Measurements from ENCODE around the gene INPP1.

Gene INPP1

DNA sequence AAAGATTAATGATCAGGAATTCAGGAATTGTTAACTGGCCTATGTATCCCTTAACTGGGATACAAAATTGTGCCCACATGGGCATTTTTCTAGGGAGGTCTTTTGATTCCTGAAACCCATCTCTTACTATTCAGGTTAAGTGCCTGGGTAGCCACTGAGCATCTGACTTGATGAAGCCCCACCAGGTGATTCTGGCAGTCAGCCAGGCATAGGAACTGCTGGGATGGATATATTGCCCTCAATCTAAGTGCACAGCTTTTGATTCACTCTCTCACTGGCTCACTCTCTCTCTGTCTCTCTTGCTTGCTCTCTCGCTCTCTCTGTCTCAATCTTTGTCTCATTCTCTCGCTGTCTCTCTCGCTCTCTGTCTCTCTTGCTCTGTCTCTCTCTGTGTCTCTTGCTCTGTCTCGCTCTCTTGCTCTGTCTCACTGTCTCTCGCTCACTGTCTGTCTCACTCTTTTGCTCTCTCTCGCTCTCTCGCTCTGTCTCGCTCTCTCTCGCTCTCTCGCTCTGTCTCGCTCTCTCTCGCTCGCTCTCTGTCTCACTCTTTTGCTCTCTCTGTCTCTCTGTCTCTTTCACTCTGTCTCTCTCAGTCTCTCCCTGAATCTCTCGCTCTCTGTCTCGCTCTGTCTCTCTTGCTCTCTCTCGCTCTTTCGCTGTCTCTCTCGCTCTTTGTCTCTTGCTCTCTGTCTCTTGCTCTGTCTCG is 22.3 kb downstream of the INPP1 start:
- peaks cover 13% of the 10 kb centered on the region for H3K4me1 Mint-ChIP-seq (ENCODE audit: low read depth)
- H3K4me3 Mint-ChIP-seq = no peak overlapping the region
- H3K36me3 Mint-ChIP-seq (ENCODE audit: low read depth) = peaks cover 20% of the 10 kb centered on the region
- H3K9me3 Mint-ChIP-seq = no peaks in the 10 kb centered on the region
- no peak overlapping the region for H3K27ac Mint-ChIP-seq
- no peaks in the 10 kb centered on the region for H3K27me3 Mint-ChIP-seq

DNA sequence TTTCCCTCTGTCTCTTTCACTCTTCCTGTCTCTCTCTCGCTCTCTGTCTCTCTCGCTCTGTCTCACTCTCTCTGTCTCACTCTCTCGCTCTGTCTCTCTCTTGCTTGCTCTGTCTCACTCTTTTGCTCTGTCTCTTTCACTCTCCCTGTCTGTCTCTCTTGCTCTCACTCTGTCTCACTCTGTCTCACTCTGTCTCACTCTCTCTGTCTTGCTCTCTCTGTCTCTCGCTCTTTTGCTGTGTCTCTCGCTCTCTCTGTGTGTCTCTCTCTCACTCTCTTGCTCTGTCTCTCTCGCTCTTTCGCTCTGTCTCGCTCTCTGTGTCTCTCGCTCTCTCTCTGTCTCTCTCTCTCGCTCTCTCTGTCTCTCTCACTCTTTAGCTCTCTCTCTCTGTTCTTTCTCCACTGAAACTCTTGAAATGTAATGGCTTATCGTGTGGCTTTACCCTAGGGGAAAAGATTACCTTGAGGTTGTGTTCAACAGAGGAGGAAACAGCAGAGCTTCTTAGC is 22.9 kb downstream of the INPP1 start:
- Mint-ChIP-seq H3K4me1 (ENCODE audit: low read depth) (peaks cover 7% of the 10 kb centered on the region), H3K27ac (no peak overlapping the region), H3K36me3 (ENCODE audit: low read depth) (peaks cover 20% of the 10 kb centered on the region), H3K27me3 (no peaks in the 10 kb centered on the region), H3K9me3 (no peaks in the 10 kb centered on the region), H3K4me3 (no peak overlapping the region)

DNA sequence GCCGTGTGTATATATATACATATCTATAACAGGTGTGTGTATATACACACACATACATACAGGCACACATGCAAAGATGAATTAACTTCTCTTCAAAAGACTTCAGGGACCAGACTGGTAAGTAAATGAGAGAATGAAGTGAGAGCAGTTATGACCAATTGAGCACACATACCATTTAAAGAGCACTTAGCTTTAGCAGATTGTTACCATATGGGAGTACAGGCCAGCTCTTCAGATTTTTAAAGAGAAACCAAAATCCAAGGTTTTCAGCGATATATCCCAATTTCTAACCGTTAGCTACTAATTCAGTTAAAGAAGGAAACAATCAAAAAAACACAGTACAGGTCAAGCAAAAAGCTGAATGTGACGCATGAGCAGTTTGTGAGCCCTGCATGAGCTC is 23.7 kb downstream of the INPP1 start:
- Mint-ChIP-seq H3K9me3 (no peaks in the 10 kb centered on the region), H3K4me1 (ENCODE audit: low read depth) (peaks cover 3% of the 10 kb centered on the region), H3K27ac (no peak overlapping the region), H3K36me3 (ENCODE audit: low read depth) (peaks cover 18% of the 10 kb centered on the region), H3K4me3 (no peak overlapping the region), H3K27me3 (no peaks in the 10 kb centered on the region)

DNA sequence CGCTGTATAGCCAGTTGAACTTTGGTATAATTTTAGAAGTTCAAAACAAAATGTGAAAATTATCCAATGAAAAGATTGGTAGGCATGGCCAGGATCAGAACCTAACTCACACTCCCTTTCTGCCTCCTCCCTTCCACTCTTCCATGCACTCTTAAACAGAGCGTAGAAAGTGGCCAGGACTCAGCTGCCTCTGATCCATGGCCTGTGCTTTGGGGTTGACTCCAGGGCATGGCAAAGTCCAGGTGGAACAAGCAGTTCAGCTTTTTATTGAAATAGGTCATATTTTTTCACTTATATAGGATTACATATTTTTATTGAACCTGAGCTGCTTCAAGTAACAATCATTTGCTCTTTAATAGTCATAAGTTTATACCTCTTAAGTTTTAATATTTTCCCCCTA is 26.2 kb downstream of the INPP1 start:
- Mint-ChIP-seq H3K9me3 (no peaks in the 10 kb centered on the region), H3K27ac (no peak overlapping the region), H3K27me3 (no peaks in the 10 kb centered on the region), H3K36me3 (ENCODE audit: low read depth) (peaks cover 16% of the 10 kb centered on the region), H3K4me1 (ENCODE audit: low read depth) (no peaks in the 10 kb centered on the region), H3K4me3 (no peak overlapping the region)

DNA sequence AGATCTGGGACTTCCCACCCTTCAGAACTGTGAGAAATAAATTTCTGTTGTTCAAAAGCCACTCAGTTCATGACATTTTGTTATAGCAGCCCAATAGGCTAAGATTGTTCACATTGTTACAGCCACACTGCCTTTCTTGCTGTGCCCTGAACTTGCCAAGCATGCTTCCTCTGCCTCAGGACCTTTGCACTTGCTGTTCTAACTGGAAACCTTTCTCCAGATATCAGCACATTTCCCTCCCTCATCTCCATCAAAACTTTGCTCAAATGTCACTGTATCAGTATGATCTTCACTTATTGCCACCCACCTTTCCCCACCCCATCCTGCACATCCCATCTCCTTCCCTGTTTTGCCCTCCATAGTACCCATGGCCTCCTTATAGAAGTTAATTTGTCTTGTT is 32.7 kb downstream of the INPP1 start:
- no peaks in the 10 kb centered on the region for H3K27me3 Mint-ChIP-seq
- no peak overlapping the region for H3K4me3 Mint-ChIP-seq
- H3K27ac Mint-ChIP-seq = no peak overlapping the region
- no peaks in the 10 kb centered on the region for H3K9me3 Mint-ChIP-seq
- H3K36me3 Mint-ChIP-seq (ENCODE audit: low read depth) = no peaks in the 10 kb centered on the region
- no peaks in the 10 kb centered on the region for H3K4me1 Mint-ChIP-seq (ENCODE audit: low read depth)

DNA sequence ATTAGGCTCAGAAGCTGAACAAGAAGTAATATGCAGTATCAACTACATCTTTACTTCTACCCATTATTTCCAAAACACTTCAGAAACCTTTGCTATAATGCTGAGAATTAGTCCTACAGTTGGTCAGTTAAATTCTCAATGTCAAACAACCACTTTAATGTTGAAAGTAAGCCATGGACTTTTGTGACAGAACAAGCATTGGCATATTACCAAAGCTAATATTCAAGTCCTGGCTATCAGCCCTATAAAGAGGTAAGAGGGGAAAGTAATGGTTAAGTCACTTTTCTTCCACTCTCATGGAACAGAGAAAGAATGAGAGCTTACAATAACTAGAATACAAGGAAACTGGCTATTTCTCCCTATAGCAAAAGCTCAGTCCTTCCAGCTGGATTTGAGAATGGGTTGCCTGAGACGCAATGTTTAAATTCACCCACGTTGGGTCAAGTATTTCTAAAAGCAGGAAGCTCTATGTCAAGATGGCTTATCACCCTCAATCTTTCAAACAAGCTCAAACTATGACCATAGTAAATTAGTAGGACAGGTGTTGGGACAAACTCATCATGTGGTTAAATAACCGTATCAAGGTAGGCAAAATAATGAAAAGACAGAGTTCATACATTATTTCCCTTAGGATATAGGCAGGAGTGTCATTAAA is 33.3 kb downstream of the INPP1 start:
- Mint-ChIP-seq H3K4me3 (no peak overlapping the region), H3K4me1 (ENCODE audit: low read depth) (no peaks in the 10 kb centered on the region), H3K9me3 (no peaks in the 10 kb centered on the region), H3K36me3 (ENCODE audit: low read depth) (no peaks in the 10 kb centered on the region), H3K27ac (no peak overlapping the region), H3K27me3 (no peaks in the 10 kb centered on the region)

DNA sequence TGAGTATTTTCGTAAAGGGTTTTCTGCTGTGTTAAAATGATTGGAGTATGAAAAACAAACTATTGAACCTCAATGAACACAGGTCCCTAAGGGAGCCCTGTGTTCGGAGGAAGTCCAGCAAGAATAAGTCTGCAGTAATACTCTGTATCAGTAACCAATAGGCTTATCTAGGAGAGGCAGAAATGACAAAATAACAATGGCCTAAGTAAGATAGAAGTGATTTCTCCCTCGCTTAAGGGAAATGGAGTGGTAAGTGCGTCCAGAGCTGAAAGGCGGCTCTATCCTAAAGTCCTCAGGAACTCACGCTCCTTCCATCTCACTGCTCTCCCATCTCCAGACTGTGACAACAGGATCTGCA is 35.5 kb downstream of the INPP1 start:
- no peaks in the 10 kb centered on the region for H3K9me3 Mint-ChIP-seq
- H3K27ac Mint-ChIP-seq = no peak overlapping the region
- no peak overlapping the region for H3K4me3 Mint-ChIP-seq
- peaks cover 5% of the 10 kb centered on the region for H3K4me1 Mint-ChIP-seq (ENCODE audit: low read depth)
- no peaks in the 10 kb centered on the region for H3K27me3 Mint-ChIP-seq
- H3K36me3 Mint-ChIP-seq (ENCODE audit: low read depth) = no peaks in the 10 kb centered on the region

DNA sequence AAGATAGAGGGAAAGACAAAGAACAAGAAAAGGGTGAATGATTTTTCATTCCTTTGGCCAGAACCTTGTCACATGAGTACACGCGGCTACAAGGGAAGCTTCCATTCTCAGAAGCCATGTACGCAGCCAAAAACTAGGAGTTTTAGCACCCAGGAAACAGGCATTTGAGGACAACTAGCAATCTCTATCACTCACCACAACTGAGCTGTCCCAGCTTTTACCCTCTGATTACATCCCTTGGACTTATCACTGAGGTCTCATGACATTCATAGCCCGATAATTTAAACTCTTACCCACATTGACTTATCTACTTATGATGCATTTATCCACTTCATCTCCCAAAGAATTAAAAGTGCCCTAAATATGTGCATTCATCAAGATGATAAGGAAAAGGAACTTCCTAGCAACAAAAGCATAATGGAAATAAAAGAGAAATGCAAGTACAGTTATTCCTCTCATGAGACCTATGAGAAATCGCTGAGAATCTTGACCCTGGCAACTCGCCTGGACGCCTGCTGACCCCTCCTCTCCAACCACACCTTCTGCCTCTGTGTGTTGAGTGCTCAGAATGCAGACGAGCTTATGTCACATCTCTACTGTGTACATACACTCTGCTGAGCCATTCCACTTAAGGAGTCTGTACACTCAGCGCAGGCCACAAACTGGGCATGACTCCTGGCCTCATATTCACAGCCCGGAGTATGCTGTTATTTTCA is 36.0 kb downstream of the INPP1 start:
- Mint-ChIP-seq H3K27me3 (no peaks in the 10 kb centered on the region), H3K36me3 (ENCODE audit: low read depth) (no peaks in the 10 kb centered on the region), H3K27ac (no peak overlapping the region), H3K4me3 (no peak overlapping the region), H3K4me1 (ENCODE audit: low read depth) (peaks cover 5% of the 10 kb centered on the region), H3K9me3 (no peaks in the 10 kb centered on the region)

DNA sequence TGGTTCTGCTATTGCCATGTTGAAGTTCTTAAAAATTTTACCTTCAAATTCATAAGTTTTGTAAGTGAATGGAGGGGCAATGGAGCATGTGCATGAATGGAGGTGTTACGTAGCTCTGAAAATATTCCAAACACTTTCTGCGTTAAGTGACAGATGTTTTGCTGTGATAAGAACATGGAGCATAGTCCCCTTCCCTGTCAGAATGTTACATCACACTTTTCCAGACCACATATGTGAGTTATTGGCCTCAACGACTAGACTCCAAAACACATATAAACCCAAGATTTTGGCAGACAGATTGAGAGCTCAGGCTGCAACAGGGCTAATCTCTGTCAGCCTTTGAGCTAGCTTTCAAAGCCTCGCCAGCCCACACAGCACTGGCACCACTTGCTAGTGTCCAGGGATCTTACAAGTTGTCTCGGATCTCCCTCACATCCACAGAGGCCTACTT is 37.6 kb downstream of the INPP1 start:
- peaks cover 5% of the 10 kb centered on the region for H3K4me1 Mint-ChIP-seq (ENCODE audit: low read depth)
- H3K4me3 Mint-ChIP-seq = no peak overlapping the region
- no peaks in the 10 kb centered on the region for H3K27me3 Mint-ChIP-seq
- H3K36me3 Mint-ChIP-seq (ENCODE audit: low read depth) = no peaks in the 10 kb centered on the region
- no peak overlapping the region for H3K27ac Mint-ChIP-seq
- H3K9me3 Mint-ChIP-seq = no peaks in the 10 kb centered on the region

DNA sequence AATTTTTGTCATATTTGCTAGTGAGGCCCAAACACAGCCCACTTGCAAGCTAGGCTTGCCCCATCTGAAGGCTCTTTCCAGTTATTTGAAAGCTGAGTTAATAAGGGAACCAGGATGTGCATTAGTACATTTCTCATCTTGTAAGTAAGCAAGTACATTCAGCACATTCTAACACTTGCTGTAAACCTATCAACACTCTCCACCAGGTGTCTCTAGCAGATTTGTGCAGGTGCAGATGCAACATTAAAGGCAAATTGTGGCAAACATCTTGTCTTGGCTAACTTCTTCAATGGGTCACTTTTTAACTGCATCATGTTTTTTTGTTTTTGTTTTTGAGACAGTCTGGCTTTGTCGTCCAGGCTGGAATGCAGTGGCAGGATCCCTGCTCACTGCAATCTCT is 39.5 kb downstream of the INPP1 start:
- Mint-ChIP-seq H3K27me3 (no peaks in the 10 kb centered on the region), H3K27ac (no peak overlapping the region), H3K4me3 (no peak overlapping the region), H3K9me3 (no peaks in the 10 kb centered on the region), H3K36me3 (ENCODE audit: low read depth) (no peaks in the 10 kb centered on the region), H3K4me1 (ENCODE audit: low read depth) (peaks cover 5% of the 10 kb centered on the region)

DNA sequence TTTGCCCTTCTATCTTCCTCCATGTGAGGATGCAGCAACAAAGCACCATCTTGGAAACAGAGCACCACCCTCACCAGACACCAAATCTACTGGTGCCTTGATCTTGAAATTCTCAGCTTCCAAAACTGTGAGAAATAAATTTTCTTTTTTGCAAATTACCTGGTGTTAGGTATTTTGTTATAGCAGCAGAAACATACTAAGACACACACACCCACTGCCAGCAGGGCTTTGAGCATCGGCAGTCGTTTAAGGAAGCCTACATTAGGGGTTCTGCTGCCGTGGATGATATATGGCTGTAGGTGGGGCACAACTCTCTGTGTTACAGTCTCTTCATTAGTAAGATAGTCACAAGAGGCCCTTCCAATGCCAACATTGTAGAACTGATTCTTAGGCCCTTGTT is 44.0 kb downstream of the INPP1 start:
- peaks cover 5% of the 10 kb centered on the region for H3K4me1 Mint-ChIP-seq (ENCODE audit: low read depth)
- no peak overlapping the region for H3K27ac Mint-ChIP-seq
- H3K27me3 Mint-ChIP-seq = no peaks in the 10 kb centered on the region
- H3K4me3 Mint-ChIP-seq = no peak overlapping the region
- H3K36me3 Mint-ChIP-seq (ENCODE audit: low read depth) = no peaks in the 10 kb centered on the region
- no peaks in the 10 kb centered on the region for H3K9me3 Mint-ChIP-seq

DNA sequence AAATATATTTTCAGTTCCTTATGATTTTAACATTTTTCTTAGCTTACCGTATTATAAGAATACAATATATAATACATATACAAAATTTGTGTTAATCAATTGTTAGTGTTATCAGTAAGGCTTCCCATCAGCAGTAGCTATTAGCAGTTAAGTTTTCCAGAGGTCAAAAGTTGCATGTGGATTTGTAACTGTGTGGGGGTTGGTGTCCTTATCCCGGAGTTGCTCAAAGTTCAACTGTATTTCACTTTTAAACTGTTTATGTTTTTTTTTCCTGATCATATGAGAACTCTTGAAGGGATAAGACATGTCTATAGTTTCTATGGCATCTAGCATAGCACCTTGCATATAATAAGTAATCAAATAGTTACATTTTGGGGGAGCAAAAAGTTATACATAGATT is 52.9 kb downstream of the INPP1 start:
- H3K4me1 Mint-ChIP-seq (ENCODE audit: low read depth) = no peaks in the 10 kb centered on the region
- H3K4me3 Mint-ChIP-seq = no peak overlapping the region
- no peaks in the 10 kb centered on the region for H3K36me3 Mint-ChIP-seq (ENCODE audit: low read depth)
- no peaks in the 10 kb centered on the region for H3K27me3 Mint-ChIP-seq
- H3K27ac Mint-ChIP-seq = no peak overlapping the region
- no peaks in the 10 kb centered on the region for H3K9me3 Mint-ChIP-seq

DNA sequence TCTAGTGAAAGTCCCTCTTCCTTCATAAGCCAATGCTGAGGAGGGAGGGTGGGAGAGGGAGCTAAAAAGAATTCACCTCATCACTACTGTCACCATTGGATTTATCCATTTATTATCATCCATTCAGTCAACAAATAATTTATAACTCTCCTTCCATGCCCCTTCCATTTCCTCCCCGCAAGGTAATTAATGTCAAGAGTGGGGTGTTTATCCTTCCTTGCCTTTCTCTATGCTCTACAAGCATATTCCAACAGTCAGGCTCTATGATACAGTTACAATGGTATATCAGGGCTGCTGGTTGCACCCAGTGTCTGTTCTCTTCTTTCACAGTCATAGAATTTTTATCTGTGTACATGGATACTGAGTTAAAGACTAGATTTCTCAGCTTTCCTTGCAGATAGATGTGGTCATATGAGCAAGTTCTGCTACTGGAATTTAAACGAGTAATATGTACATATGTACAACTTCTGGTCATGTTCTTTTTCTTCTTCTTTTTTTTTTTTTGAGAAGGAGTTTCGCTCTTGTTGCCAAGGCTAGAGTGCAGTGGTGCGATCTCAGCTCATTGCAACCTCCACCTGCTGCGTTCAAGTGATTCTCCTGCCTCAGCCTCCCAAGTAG is 59.7 kb downstream of the INPP1 start:
- H3K27me3 Mint-ChIP-seq = no peaks in the 10 kb centered on the region
- H3K4me1 Mint-ChIP-seq (ENCODE audit: low read depth) = no peaks in the 10 kb centered on the region
- no peaks in the 10 kb centered on the region for H3K36me3 Mint-ChIP-seq (ENCODE audit: low read depth)
- H3K27ac Mint-ChIP-seq = no peak overlapping the region
- H3K4me3 Mint-ChIP-seq = no peak overlapping the region
- peaks cover 4% of the 10 kb centered on the region for H3K9me3 Mint-ChIP-seq

DNA sequence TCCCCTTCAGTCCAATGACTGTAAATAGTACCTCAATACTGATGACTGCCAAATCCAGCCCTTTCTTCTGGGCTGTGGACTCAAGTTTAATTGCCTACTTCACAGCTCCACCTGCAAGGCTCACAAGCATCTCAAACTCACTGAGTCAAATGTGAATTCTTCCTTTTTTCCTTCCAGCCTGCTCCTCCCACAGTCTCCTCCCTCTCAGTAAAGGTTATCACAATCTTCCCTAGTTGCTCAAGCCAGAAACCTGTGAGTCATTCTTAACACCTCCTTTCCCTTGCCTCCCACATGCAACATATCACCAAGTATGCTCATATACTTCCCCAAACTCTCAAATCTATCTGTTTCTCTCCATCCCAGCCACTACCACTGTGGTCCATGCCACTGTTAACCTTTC is 61.1 kb downstream of the INPP1 start:
- Mint-ChIP-seq H3K27ac (no peak overlapping the region), H3K27me3 (no peaks in the 10 kb centered on the region)

DNA sequence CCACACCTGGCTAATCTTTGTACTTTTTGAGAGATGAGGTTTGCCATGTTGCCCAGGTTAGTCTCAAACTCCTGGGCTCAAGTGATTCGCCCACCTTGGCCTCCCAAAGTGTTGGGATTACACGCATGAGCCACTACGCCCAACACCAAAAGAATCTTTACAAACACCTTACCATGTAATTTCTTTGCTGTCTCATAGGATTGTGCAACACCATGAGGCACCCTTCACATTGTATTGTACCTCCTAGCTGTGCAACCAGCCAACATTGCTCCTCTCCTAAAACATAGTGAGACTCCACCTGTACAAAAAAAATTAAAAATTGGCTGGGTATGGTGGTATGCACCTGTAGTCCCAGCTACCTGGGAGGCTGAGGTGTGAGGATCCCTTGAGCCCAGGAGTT is 61.7 kb downstream of the INPP1 start:
- Mint-ChIP-seq H3K27ac (no peak overlapping the region), H3K27me3 (no peaks in the 10 kb centered on the region), H3K36me3 (ENCODE audit: low read depth) (no peaks in the 10 kb centered on the region), H3K4me3 (no peak overlapping the region), H3K4me1 (ENCODE audit: low read depth) (peaks cover 10% of the 10 kb centered on the region), H3K9me3 (peaks cover 4% of the 10 kb centered on the region)

More for the DNA sequence above, 61.1 kb downstream of the INPP1 start:
- H3K4me1 Mint-ChIP-seq (ENCODE audit: low read depth) = peaks cover 4% of the 10 kb centered on the region
- no peaks in the 10 kb centered on the region for H3K36me3 Mint-ChIP-seq (ENCODE audit: low read depth)
- H3K9me3 Mint-ChIP-seq = peaks cover 4% of the 10 kb centered on the region
- no peak overlapping the region for H3K4me3 Mint-ChIP-seq
